Mesendoderm (in vitro differentiated cells): ENCODE data around the gene PROZ.
"Not testable (repeated sequence)": the region's sequence is repeated elsewhere in the genome, so short reads cannot be mapped to it uniquely, and the experiment has no call there.

Source experiments
- DNase-seq: peaks from one replicate; pipeline ENCODE4 v3.0.0; 2013
- H2AK5ac ChIP-seq: 2 replicates; pipeline ENCODE4 v1.6.1; 2013; ENCODE audit warnings: low read length, inconsistent platforms
- H2BK120ac ChIP-seq: 2 replicates; pipeline ENCODE4 v1.6.1; 2013; ENCODE audit warnings: low read depth, mild to moderate bottlenecking, low read length, moderate library complexity, mixed read lengths
- H2BK15ac ChIP-seq: replicated peaks from 2 replicates; pipeline ENCODE4 v1.6.1; 2013; ENCODE audit warnings: low read depth, mild to moderate bottlenecking, moderate library complexity
- H2BK5ac ChIP-seq: 2 replicates; pipeline ENCODE4 v1.6.1; 2013; ENCODE audit warnings: low read length, inconsistent platforms
- H3K18ac ChIP-seq: 2 replicates; pipeline ENCODE4 v1.6.1; 2013; ENCODE audit warnings: mild to moderate bottlenecking, low read length, mixed read lengths
- H3K23ac ChIP-seq: one replicate; pipeline ENCODE4 v1.6.1; 2013; ENCODE audit warnings: low read length
- H3K27ac ChIP-seq: 2 replicates; pipeline ENCODE4 v1.5.1; 2013; ENCODE audit warnings: low read depth, mild to moderate bottlenecking, inconsistent platforms, low read length, moderate library complexity
- H3K27me3 ChIP-seq: 2 replicates; pipeline ENCODE4 v1.6.1; 2013; ENCODE audit warnings: low read length, control low read depth, mild to moderate bottlenecking, inconsistent platforms; ENCODE audit not compliant: insufficient read depth, poor library complexity
- H3K36me3 ChIP-seq: 2 replicates; pipeline ENCODE4 v1.6.1; 2013; ENCODE audit warnings: low read length, inconsistent platforms; ENCODE audit not compliant: control insufficient read depth, insufficient read depth
- H3K4ac ChIP-seq: one replicate; pipeline ENCODE4 v1.6.1; 2013; ENCODE audit warnings: low read depth, mild to moderate bottlenecking, low read length, moderate library complexity
- H3K4me1 ChIP-seq: 2 replicates; pipeline ENCODE4 v1.6.1; 2013; ENCODE audit warnings: low read depth, low read length, inconsistent platforms; ENCODE audit not compliant: control insufficient read depth
- H3K4me2 ChIP-seq: 2 replicates; pipeline ENCODE4 v1.6.1; 2013; ENCODE audit warnings: low read length
- H3K4me3 ChIP-seq: 2 replicates; pipeline ENCODE4 v1.5.1; 2013; ENCODE audit warnings: mild to moderate bottlenecking, low read length
- H3K56ac ChIP-seq: one replicate; pipeline ENCODE4 v1.6.1; 2013; ENCODE audit warnings: low read length
- H3K79me1 ChIP-seq: 2 replicates; pipeline ENCODE4 v1.6.1; 2013; ENCODE audit warnings: low read length, inconsistent platforms
- H3K79me2 ChIP-seq: 2 replicates; pipeline ENCODE4 v1.6.1; 2013; ENCODE audit warnings: mild to moderate bottlenecking, low read length; ENCODE audit not compliant: control insufficient read depth, insufficient read depth
- H3K9ac ChIP-seq: 2 replicates; pipeline ENCODE4 v1.6.1; 2013; ENCODE audit warnings: low read length, inconsistent platforms
- H4K5ac ChIP-seq: one replicate; pipeline ENCODE4 v1.6.1; 2013; ENCODE audit warnings: low read length
- H4K8ac ChIP-seq: one replicate; pipeline ENCODE4 v1.6.1; 2013; ENCODE audit warnings: low read depth, mild to moderate bottlenecking, control low read depth, low read length, moderate library complexity
- WGBS: extraction: QIAGEN DNeasy Blood & Tissue Kit; methylation state at CpG from one replicate; pipeline ENCODE4 v1.1.7; 2013; ENCODE audit warnings: low lambda C conversion rate, missing lambda C conversion rate; ENCODE audit not compliant: insufficient coverage; ENCODE audit errors: extremely low coverage; 5-methylcytosine and 5-hydroxymethylcytosine counted together

Gene PROZ

GRCh38 chr13:113112475-113112874 lies 46.0 kb upstream of the PROZ start:
- H2BK15ac ChIP-seq, H3K4me3 ChIP-seq, H2AK5ac ChIP-seq, H3K79me1 ChIP-seq, H3K56ac ChIP-seq, H3K4ac ChIP-seq, H4K5ac ChIP-seq, H2BK120ac ChIP-seq, H3K9ac ChIP-seq, H3K4me2 ChIP-seq, H3K23ac ChIP-seq, DNase-seq, H3K27ac ChIP-seq, H3K36me3 ChIP-seq, H3K79me2 ChIP-seq, H2BK5ac ChIP-seq, H3K27me3 ChIP-seq, H4K8ac ChIP-seq, H3K4me1 ChIP-seq, H3K18ac ChIP-seq: not testable (repeated sequence)
- no CpG with 5 or more reads among the region's 1 CpG for WGBS

- Histone ChIP-seq H3K79me1 (no peaks in the 10 kb centered on the region), H3K23ac (no peak overlapping the region), H3K79me2 (no peaks in the 10 kb centered on the region), H3K36me3 (no peaks in the 10 kb centered on the region), H2AK5ac (no peak overlapping the region), H3K56ac (no peak overlapping the region), H3K4me3 (no peak overlapping the region), H2BK15ac (no peak overlapping the region), H2BK5ac (no peak overlapping the region), H3K4me2 (no peak overlapping the region), H2BK120ac (no peak overlapping the region), H4K8ac (no peak overlapping the region), H3K27me3 (peaks cover 6% of the 10 kb centered on the region), H3K4me1 (no peaks in the 10 kb centered on the region), H3K18ac (no peak overlapping the region), H3K4ac (no peak overlapping the region), H4K5ac (no peak overlapping the region), H3K27ac (no peak overlapping the region), H3K9ac (no peak overlapping the region)
- no CpG with 5 or more reads among the region's 9 CpGs for WGBS
- DNase-seq: no peak
Observed at GRCh38 chr13:113112893-113113845, 45.3 kb upstream of the PROZ start.

GRCh38 chr13:113113846-113114271 lies 44.6 kb upstream of the PROZ start:
- no peak overlapping the region for H3K18ac ChIP-seq
- no peak overlapping the region for H2BK120ac ChIP-seq
- H3K79me2 ChIP-seq: no peaks in the 10 kb centered on the region
- WGBS: no CpG with 5 or more reads among the region's 8 CpGs
- H3K4me3 ChIP-seq: no peak overlapping the region
- H4K5ac ChIP-seq: no peak overlapping the region
- H3K36me3 ChIP-seq: no peaks in the 10 kb centered on the region
- H3K4ac ChIP-seq: no peak overlapping the region
- no peak overlapping the region for H2AK5ac ChIP-seq
- H3K56ac ChIP-seq: no peak overlapping the region
- H3K23ac ChIP-seq: no peak overlapping the region
- peaks cover 6% of the 10 kb centered on the region for H3K27me3 ChIP-seq
- no peak overlapping the region for H2BK15ac ChIP-seq
- no peaks in the 10 kb centered on the region for H3K4me1 ChIP-seq
- no peak overlapping the region for H3K27ac ChIP-seq
- H3K9ac ChIP-seq: no peak overlapping the region
- H4K8ac ChIP-seq: no peak overlapping the region
- H3K79me1 ChIP-seq: no peaks in the 10 kb centered on the region
- no peak for DNase-seq
- no peak overlapping the region for H2BK5ac ChIP-seq
- no peak overlapping the region for H3K4me2 ChIP-seq

- H3K18ac ChIP-seq: no peak overlapping the region
- H3K27ac ChIP-seq: no peak overlapping the region
- H2BK15ac ChIP-seq: no peak overlapping the region
- H3K4me1 ChIP-seq: no peaks in the 10 kb centered on the region
- no peaks in the 10 kb centered on the region for H3K79me2 ChIP-seq
- no peak overlapping the region for H3K4me2 ChIP-seq
- no peaks in the 10 kb centered on the region for H3K79me1 ChIP-seq
- H4K8ac ChIP-seq: no peak overlapping the region
- no peak overlapping the region for H3K23ac ChIP-seq
- H2BK5ac ChIP-seq: no peak overlapping the region
- H3K36me3 ChIP-seq: no peaks in the 10 kb centered on the region
- no peak overlapping the region for H3K4me3 ChIP-seq
- H3K4ac ChIP-seq: no peak overlapping the region
- WGBS: no CpG with 5 or more reads among the region's 17 CpGs
- peaks cover 6% of the 10 kb centered on the region for H3K27me3 ChIP-seq
- H2BK120ac ChIP-seq: no peak overlapping the region
- H3K56ac ChIP-seq: no peak overlapping the region
- no peak for DNase-seq
- no peak overlapping the region for H4K5ac ChIP-seq
- no peak overlapping the region for H3K9ac ChIP-seq
- no peak overlapping the region for H2AK5ac ChIP-seq
Observed at GRCh38 chr13:113114511-113115362, 43.7 kb upstream of the PROZ start.

- Histone ChIP-seq H3K36me3 (no peaks in the 10 kb centered on the region), H3K79me2 (no peaks in the 10 kb centered on the region), H3K56ac (no peak overlapping the region), H3K4me1 (no peaks in the 10 kb centered on the region), H2BK120ac (no peak overlapping the region), H3K4me3 (no peak overlapping the region), H3K23ac (no peak overlapping the region), H4K5ac (no peak overlapping the region), H3K27me3 (peaks cover 4% of the 10 kb centered on the region), H3K4me2 (no peak overlapping the region), H4K8ac (no peak overlapping the region), H3K27ac (no peak overlapping the region), H3K18ac (no peak overlapping the region), H3K9ac (no peak overlapping the region), H3K4ac (no peak overlapping the region), H2BK15ac (no peak overlapping the region), H2AK5ac (no peak overlapping the region), H3K79me1 (no peaks in the 10 kb centered on the region), H2BK5ac (no peak overlapping the region)
- DNase-seq: no peak
- WGBS: no CpG with 5 or more reads among the region's 21 CpGs
Observed at GRCh38 chr13:113115363-113116205, 42.9 kb upstream of the PROZ start.
